Epithelial cell of proximal tubule (primary cell): Measurements from ENCODE around the gene PEX5L. TPM values are rescaled to one million over a fixed set of nuclear protein-coding genes. Genes with fewer than 3 reads are reported as not detected.
A peak's percentile ranks its signal among the peaks of the same experiment; 100 is the strongest.

Experiments used
- DNase-seq: peaks from one replicate; pipeline ENCODE4 v3.0.0-alpha.2; 2011; ENCODE audit warnings: low read depth
- H3K4me3 ChIP-seq: 2 replicates; pipeline ENCODE4 v1.5.1; 2011; ENCODE audit warnings: low read depth, mild to moderate bottlenecking, low read length
- total RNA-seq: library from RNA; depleted of rRNA; stranded (reverse); fragments of >200 nt; gene quantifications from 2 replicates; pipeline ENCODE4 v1.2.3, GENCODE V29; 2015
- TF ChIP-seq, protein P1 (sequence below): conservative IDR thresholded peaks from 2 replicates; pipeline ENCODE4 v1.5.1; 2012; ENCODE audit warnings: low read depth, mild to moderate bottlenecking, low read length

Gene PEX5L
- total RNA-seq, 1 donor from 2014 or later: 0.12 TPM

- TF ChIP-seq, protein P1, sequence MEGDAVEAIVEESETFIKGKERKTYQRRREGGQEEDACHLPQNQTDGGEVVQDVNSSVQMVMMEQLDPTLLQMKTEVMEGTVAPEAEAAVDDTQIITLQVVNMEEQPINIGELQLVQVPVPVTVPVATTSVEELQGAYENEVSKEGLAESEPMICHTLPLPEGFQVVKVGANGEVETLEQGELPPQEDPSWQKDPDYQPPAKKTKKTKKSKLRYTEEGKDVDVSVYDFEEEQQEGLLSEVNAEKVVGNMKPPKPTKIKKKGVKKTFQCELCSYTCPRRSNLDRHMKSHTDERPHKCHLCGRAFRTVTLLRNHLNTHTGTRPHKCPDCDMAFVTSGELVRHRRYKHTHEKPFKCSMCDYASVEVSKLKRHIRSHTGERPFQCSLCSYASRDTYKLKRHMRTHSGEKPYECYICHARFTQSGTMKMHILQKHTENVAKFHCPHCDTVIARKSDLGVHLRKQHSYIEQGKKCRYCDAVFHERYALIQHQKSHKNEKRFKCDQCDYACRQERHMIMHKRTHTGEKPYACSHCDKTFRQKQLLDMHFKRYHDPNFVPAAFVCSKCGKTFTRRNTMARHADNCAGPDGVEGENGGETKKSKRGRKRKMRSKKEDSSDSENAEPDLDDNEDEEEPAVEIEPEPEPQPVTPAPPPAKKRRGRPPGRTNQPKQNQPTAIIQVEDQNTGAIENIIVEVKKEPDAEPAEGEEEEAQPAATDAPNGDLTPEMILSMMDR: no peak
- H3K4me3 ChIP-seq: no peak overlapping the region
- no peak for DNase-seq
Observed at GRCh38 chr3:179880868-179881267, 155.9 kb downstream of the PEX5L start.

DNA sequence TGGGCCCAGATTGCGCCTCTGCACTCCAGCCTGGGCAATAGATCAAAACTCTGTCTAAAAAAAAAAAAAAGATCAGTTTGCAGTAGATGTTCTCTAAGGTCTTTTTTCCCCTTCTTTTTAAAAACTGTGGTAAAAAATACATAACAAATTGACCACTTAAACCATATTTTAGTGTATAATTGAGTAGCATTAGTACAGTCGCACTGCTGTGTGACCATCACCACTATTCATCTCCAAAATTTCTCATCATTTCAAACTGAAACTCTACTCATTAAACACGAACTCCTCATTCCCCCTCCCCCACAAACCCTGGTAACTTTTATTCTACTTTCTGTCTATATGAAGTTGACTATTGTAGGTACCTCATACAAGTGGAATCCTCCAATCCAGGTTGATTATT is 160.3 kb downstream of the PEX5L start:
- no peak for DNase-seq
- TF ChIP-seq, protein P1: no peak
- H3K4me3 ChIP-seq: no peak overlapping the region

- H3K4me3 ChIP-seq: no peak overlapping the region
- TF ChIP-seq, protein P1: peak; percentile 8
- DNase-seq: no peak
Observed at GRCh38 chr3:179872842-179873241, 163.9 kb downstream of the PEX5L start.

DNA sequence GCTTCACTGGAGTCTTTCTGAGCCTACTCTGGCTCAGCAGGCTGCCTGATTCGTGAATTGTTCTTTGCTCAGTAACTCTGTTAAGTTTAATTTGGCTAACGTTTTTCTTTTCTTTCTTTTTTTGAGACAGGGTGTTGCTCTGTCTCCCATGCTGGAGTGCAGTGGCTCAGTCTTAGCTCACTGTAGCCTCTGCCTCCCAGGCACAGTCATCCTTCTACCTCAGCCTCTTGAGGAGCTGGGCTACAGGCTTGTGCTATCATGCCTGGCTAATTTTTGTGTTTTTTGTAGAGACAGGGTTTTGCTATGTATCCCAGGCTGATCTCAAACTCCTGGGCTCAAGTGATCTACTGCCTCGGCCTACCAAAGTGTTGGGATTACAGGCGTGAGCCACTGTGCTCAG is 165.0 kb downstream of the PEX5L start:
- TF ChIP-seq, protein P1: no peak
- no peak for DNase-seq
- no peak overlapping the region for H3K4me3 ChIP-seq

DNA sequence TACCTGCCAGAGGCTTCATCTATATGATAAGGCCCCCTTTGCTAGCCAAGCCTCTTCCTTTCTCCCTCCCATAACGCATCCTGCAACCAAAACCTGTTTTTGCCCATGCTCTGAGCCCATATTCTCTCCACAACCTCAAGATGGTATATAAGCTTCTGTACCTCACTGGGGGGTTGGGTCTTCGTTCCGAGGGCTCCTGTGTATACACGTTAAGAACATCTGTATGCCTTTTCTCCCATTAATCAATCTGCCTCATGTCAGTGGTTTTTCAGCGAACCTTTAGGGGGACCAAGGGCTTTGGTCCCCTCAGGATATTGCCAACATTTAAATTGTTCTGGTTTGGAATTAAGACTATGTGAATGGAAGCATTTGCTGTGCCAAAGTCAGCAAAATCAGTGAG is 168.0 kb downstream of the PEX5L start:
- TF ChIP-seq, protein P1: no peak
- no peak for DNase-seq
- no peak overlapping the region for H3K4me3 ChIP-seq

- TF ChIP-seq, protein P1: no peak
- no peak overlapping the region for H3K4me3 ChIP-seq
- no peak for DNase-seq
Observed at GRCh38 chr3:179867961-179868360, 168.8 kb downstream of the PEX5L start.

- no peak overlapping the region for H3K4me3 ChIP-seq
- TF ChIP-seq, protein P1: no peak
- no peak for DNase-seq
Observed at GRCh38 chr3:179865861-179866505, 170.8 kb downstream of the PEX5L start.
